RWPE2 (cell line): Measurements from ENCODE around the gene SPRYD4.
"Not testable (repeated sequence)": the region's sequence is repeated elsewhere in the genome, so short reads cannot be mapped to it uniquely, and the experiment has no call there.

Experiments used
- ATAC-seq: fragments of 200-7000 bp; cut with Tn5 transposase; 3 replicates; pipeline ENCODE4 v1.9.1; 2021; ENCODE audit warnings: low read depth
- DNase-seq: peaks from one replicate; pipeline ENCODE4 v3.0.0-alpha.2; 2020; ENCODE audit warnings: low spot score
- H3K27ac ChIP-seq: fragments of 450-650 bp; 2 replicates; pipeline ENCODE4 v1.5.1; 2017; ENCODE audit warnings: mild to moderate bottlenecking; ENCODE audit not compliant: poor library complexity, severe bottlenecking
- H3K27me3 ChIP-seq: fragments of 250-450 bp; sonication (Bioruptor Pico); 2 replicates; pipeline ENCODE4 v1.5.1; 2021; ENCODE audit warnings: mild to moderate bottlenecking, moderate library complexity; ENCODE audit not compliant: insufficient read depth, poor library complexity, severe bottlenecking
- H3K36me3 ChIP-seq: fragments of 250-450 bp; sonication (Bioruptor Pico); 2 replicates; pipeline ENCODE4 v1.5.1; 2020; ENCODE audit warnings: low read depth, mild to moderate bottlenecking, moderate library complexity
- H3K4me1 ChIP-seq: fragments of 250-450 bp; sonication (Bioruptor Pico); 2 replicates; pipeline ENCODE4 v1.5.1; 2021; ENCODE audit warnings: mild to moderate bottlenecking, moderate library complexity; ENCODE audit not compliant: insufficient read depth, poor library complexity, severe bottlenecking
- H3K4me3 ChIP-seq: fragments of 250-450 bp; sonication (Bioruptor Pico); 2 replicates; pipeline ENCODE4 v1.5.1; 2021; ENCODE audit warnings: mild to moderate bottlenecking, moderate library complexity; ENCODE audit not compliant: severe bottlenecking
- H3K9me3 ChIP-seq: fragments of 250-450 bp; sonication (Bioruptor Pico); 2 replicates; pipeline ENCODE4 v1.5.1; 2021; ENCODE audit warnings: mild to moderate bottlenecking, moderate library complexity; ENCODE audit not compliant: severe bottlenecking
- CTCF ChIP-seq: fragments of 450-650 bp; IDR thresholded peaks from one replicate; pipeline ENCODE4 v1.5.1; 2017; ENCODE audit warnings: mild to moderate bottlenecking, moderate library complexity; ENCODE audit not compliant: poor library complexity, severe bottlenecking

The SPRYD4 gene

GRCh38 chr12:56431288-56431687 is 37.1 kb upstream of the SPRYD4 start:
- Histone ChIP-seq H3K9me3 (no peaks in the 10 kb centered on the region), H3K27me3 (no peaks in the 10 kb centered on the region), H3K4me3 (no peak overlapping the region), H3K4me1 (no peaks in the 10 kb centered on the region), H3K36me3 (peaks cover 55% of the 10 kb centered on the region), H3K27ac (no peak overlapping the region)
- no peak for TF ChIP-seq CTCF
- DNase-seq (no peak), ATAC-seq (no peak)

DNA sequence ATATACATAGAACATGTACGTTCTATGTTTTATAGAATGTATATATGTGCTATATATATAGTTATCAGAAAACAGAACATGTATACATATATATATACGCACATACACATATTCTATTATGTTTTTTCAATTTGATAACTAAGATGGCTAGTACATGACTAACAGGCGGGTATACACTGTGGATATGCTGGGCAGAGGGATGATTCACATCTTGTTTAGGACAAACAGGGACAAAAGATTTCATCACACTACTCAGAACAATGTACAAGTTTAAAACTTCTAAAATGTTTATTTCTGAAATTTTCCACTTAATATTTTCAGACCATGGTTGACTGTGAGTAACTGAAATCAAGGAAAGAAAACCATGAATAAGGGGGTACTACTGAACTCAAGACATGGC is 36.5 kb upstream of the SPRYD4 start:
- TF ChIP-seq CTCF = no peak
- H3K4me1 ChIP-seq = no peaks in the 10 kb centered on the region
- no peak overlapping the region for H3K4me3 ChIP-seq
- peaks cover 56% of the 10 kb centered on the region for H3K36me3 ChIP-seq
- no peaks in the 10 kb centered on the region for H3K27me3 ChIP-seq
- DNase-seq (no peak), ATAC-seq (no peak)
- H3K9me3 ChIP-seq = no peaks in the 10 kb centered on the region
- H3K27ac ChIP-seq = no peak overlapping the region

GRCh38 chr12:56434828-56435227 is 33.5 kb upstream of the SPRYD4 start:
- Histone ChIP-seq H3K9me3 (no peaks in the 10 kb centered on the region), H3K27ac (no peak overlapping the region), H3K36me3 (peaks cover 36% of the 10 kb centered on the region), H3K27me3 (no peaks in the 10 kb centered on the region), H3K4me3 (no peak overlapping the region), H3K4me1 (no peaks in the 10 kb centered on the region)
- DNase-seq = no peak
- no peak for ATAC-seq
- no peak for TF ChIP-seq CTCF

GRCh38 chr12:56437430-56438176 is 30.8 kb upstream of the SPRYD4 start:
- TF ChIP-seq CTCF = no peak
- DNase-seq (no peak), ATAC-seq (no peak)
- Histone ChIP-seq H3K27me3 (no peaks in the 10 kb centered on the region), H3K36me3 (peaks cover 14% of the 10 kb centered on the region), H3K9me3 (no peaks in the 10 kb centered on the region), H3K4me3 (no peak overlapping the region), H3K27ac (no peak overlapping the region), H3K4me1 (no peaks in the 10 kb centered on the region)

GRCh38 chr12:56443208-56443607 is 25.2 kb upstream of the SPRYD4 start:
- not testable (repeated sequence) for ATAC-seq, H3K4me3 ChIP-seq, H3K27me3 ChIP-seq, H3K9me3 ChIP-seq, H3K36me3 ChIP-seq, DNase-seq, H3K27ac ChIP-seq, H3K4me1 ChIP-seq
